PC-3 (cell line): ENCODE measurements around the gene TIMM8A.

Experiments used
- CTCF ChIP-seq: fragments of 300-600 bp; sonication (generic); conservative IDR thresholded peaks from 2 replicates; pipeline ENCODE4 v1.5.1; 2017; ENCODE audit warnings: antibody characterized with exemption, low read depth, mild to moderate bottlenecking, low read length
- EZH2 ChIP-seq: fragments of 300-600 bp; sonication (generic); IDR thresholded peaks from one replicate; pipeline ENCODE4 v1.6.1; 2017; ENCODE audit warnings: antibody characterized with exemption, mild to moderate bottlenecking, low read length; ENCODE audit not compliant: unreplicated experiment

GRCh38 chrX:101370888-101371504 is 22.5 kb upstream of the TIMM8A start:
- TF ChIP-seq CTCF (no peak), EZH2 (no peak)
